Ascending aorta (tissue), 2 donors: ENCODE results near the gene PIF1. TPM values are rescaled to one million over a fixed set of nuclear protein-coding genes. Genes with fewer than 3 reads are reported as not detected.

ENCODE experiments used
- DNase-seq, 2 donors: peaks; one replicate each; pipeline ENCODE4 v3.0.0-alpha.2; 2019; ENCODE audit warnings: low spot score in 2 of 2
- H3K27ac ChIP-seq, 2 donors: fragments of 200-600 bp; sonication (generic); one replicate each; pipeline ENCODE4 v1.5.1; 2016 to 2017; ENCODE audit warnings: mild to moderate bottlenecking in 1 of 2
- H3K27me3 ChIP-seq: fragments of 200-600 bp; sonication (generic); one replicate; pipeline ENCODE4 v1.5.1; 2017
- H3K36me3 ChIP-seq, 2 donors: fragments of 200-600 bp; sonication (generic); one replicate each; pipeline ENCODE4 v1.5.1; 2016
- H3K4me1 ChIP-seq, 2 donors: fragments of 200-600 bp; sonication (generic); one replicate each; pipeline ENCODE4 v1.5.1; 2016 to 2017; ENCODE audit warnings: mild to moderate bottlenecking in 1 of 2
- H3K4me3 ChIP-seq, 2 donors: fragments of 200-600 bp; sonication (generic); one replicate each; pipeline ENCODE4 v1.5.1; 2016 to 2017; ENCODE audit warnings: mild to moderate bottlenecking in 1 of 2
- H3K9me3 ChIP-seq, 2 donors: fragments of 200-600 bp; sonication (generic); one replicate each; pipeline ENCODE4 v1.5.1; 2016
- intact Hi-C: fragments of 100-400 bp; cut with DNase I; formaldehyde crosslinking; loops from one replicate; pipeline ENCODE4 v1.15.1; 2023
- total RNA-seq: library from RNA; depleted of rRNA; stranded (reverse); fragments of >200 nt; gene quantifications from one replicate; pipeline ENCODE4 v1.1.0, GENCODE V29; 2016
- TF ChIP-seq, protein P1 (sequence below), 3 experiments: fragments of 200-600 bp in 2 of 3; fragments of 450-650 bp in 1 of 3; sonication (generic) in 2 of 3; IDR thresholded peaks; one replicate each; pipeline ENCODE4 v1.5.1; 2016 to 2019; ENCODE audit warnings: antibody characterized with exemption in 3 of 3, mild to moderate bottlenecking in 1 of 3, moderate library complexity in 1 of 3

PIF1 gene
- total RNA-seq, 1 donor from 2014 or later = not detected

DNA sequence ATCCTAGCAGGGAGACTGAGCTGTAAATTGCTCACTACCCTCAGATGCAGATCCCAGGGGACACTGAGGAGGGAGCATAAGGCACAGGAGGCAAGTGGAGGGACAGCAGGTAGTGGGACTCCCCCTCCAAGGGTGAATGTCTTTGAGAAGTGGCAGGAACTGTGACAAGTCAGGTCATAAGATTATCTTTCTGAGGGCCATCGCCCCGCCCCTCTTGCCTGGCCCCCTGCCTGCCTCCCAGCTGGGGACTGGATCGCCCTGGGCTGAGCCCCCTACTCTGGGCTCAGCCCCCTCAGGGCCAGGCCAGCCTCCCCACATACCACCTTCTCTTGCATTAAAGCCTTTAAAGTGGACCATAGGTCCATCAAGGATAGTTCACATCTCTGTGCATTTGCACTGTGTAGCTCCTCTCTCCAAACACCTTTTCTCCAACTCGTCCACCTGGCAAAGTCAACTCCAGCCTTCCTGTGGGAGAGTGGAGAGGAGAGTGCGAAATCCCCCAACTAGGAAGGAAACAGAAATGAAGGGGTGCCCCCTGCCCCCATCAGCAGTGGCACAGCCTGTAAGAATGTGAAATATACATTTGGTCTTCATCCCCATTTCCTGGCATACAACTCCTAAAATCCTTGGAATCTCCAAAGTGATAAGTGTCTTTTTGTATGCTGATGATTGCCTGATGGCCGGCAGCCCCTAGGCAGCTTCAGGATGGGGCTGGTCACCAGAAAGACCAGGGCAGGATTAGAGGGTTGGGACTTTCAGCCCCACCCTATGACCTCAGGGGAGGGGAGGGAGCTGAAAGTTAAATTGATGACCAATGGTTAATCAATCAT is 14.7 kb downstream of the PIF1 start:
- no peak overlapping the region for H3K4me3 ChIP-seq
- H3K36me3 ChIP-seq = no peaks in the 10 kb centered on the region
- no peaks in the 10 kb centered on the region for H3K27me3 ChIP-seq
- no peak overlapping the region for H3K27ac ChIP-seq
- peaks cover 0 to 3% of the 10 kb centered on the region in 2 donors for H3K4me1 ChIP-seq
- DNase-seq = no peak
- intact Hi-C loops = loop anchor here (1.0 to 2.0 kb wide), 2 partner anchors 79 to 124 kb away; no protein-coding TSS in a partner anchor
- TF ChIP-seq, protein P1, sequence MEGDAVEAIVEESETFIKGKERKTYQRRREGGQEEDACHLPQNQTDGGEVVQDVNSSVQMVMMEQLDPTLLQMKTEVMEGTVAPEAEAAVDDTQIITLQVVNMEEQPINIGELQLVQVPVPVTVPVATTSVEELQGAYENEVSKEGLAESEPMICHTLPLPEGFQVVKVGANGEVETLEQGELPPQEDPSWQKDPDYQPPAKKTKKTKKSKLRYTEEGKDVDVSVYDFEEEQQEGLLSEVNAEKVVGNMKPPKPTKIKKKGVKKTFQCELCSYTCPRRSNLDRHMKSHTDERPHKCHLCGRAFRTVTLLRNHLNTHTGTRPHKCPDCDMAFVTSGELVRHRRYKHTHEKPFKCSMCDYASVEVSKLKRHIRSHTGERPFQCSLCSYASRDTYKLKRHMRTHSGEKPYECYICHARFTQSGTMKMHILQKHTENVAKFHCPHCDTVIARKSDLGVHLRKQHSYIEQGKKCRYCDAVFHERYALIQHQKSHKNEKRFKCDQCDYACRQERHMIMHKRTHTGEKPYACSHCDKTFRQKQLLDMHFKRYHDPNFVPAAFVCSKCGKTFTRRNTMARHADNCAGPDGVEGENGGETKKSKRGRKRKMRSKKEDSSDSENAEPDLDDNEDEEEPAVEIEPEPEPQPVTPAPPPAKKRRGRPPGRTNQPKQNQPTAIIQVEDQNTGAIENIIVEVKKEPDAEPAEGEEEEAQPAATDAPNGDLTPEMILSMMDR (IDR thresholded peaks at IDR 0.05) = no peak
- H3K9me3 ChIP-seq = no peaks in the 10 kb centered on the region

DNA sequence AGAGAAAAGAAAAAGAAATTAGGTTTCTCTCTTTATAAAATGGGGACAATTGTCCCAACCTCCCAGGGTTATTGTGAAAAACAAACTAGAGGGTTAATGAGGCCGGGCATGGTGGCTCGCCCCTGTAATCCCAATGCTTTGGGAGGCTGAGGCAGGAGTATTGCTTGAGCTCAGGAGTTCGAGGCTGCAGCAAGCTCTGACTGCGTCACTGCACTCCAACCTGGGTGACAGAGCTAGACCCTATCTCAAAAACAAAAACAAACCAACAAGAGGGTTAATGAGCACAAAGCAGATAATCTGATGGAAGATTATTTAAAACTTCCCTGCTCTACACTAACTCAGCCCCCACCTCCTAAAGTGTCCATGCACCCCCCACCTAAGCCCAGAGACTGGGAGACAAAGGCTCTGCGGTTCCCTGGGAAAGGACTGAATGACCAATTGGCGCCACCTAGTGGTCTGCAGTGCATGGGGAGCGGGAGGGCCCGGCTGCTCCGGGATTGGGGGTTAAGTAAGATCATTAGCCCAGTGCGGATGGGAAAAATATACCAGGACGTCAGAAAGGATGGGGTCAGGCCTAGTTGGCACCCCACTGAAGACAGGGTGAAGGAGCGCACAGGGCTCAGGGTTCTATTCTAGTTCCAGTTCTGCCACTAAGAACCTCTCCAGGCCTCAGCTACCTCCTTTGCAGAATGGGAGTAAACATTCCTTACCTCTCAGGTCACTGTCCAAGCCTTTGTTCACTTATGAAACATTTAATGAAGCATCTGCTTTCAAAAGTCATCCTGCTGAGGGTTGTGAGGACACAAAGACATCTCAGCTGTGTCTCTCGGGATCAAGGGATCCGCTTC is 15.6 kb downstream of the PIF1 start:
- peaks cover 0 to 3% of the 10 kb centered on the region in 2 donors for H3K4me1 ChIP-seq
- TF ChIP-seq, protein P1 (IDR thresholded peaks at IDR 0.05) = peak; percentile 76 to 94 (median 92)
- H3K4me3 ChIP-seq = no peak overlapping the region
- intact Hi-C loops = loop anchor here (1.0 to 2.0 kb wide), 2 partner anchors 79 to 123 kb away; no protein-coding TSS in a partner anchor
- DNase-seq = peak in 1 of 2 donors; percentile 85
- H3K9me3 ChIP-seq = no peaks in the 10 kb centered on the region
- H3K27ac ChIP-seq = no peak overlapping the region
- H3K36me3 ChIP-seq = no peaks in the 10 kb centered on the region
- no peaks in the 10 kb centered on the region for H3K27me3 ChIP-seq

DNA sequence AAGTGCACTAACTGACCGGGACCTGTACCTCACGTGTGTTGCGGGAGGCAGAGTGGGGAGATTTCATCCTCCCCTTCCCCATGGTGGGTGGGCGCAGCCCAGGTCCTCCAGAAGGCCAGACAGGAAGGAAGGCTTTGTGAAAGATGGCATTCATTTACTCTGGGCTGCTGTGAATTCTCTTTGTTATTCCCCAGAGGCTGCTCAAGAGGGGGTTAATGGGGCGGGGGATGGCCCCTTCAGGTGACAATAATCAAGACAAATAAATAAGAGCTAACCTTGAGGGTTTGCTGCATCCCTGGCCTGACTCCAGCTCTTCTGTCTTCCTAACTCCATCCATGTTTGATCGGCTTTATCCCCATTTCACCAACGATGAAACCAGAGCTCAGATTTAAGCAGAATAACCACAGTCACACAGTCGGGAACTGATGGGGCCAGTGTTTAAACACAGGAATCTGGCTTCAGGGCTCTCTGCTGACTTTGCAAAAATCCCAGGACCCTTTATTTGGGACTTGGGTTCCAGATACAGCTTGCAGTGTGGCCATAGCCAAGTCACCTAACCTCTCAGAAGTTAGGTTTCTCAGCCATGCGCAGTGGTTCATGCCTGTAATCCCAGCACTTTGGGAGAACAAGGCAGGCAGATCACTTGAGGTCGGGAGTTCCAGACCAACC is 16.5 kb downstream of the PIF1 start:
- Histone ChIP-seq H3K36me3 (no peaks in the 10 kb centered on the region), H3K4me3 (no peak overlapping the region), H3K4me1 (peaks cover 0 to 3% of the 10 kb centered on the region in 2 donors), H3K27me3 (no peaks in the 10 kb centered on the region), H3K9me3 (no peaks in the 10 kb centered on the region), H3K27ac (no peak overlapping the region)
- TF ChIP-seq, protein P1 (IDR thresholded peaks at IDR 0.05) = no peak
- intact Hi-C loops = no loop called here
- no peak for DNase-seq

DNA sequence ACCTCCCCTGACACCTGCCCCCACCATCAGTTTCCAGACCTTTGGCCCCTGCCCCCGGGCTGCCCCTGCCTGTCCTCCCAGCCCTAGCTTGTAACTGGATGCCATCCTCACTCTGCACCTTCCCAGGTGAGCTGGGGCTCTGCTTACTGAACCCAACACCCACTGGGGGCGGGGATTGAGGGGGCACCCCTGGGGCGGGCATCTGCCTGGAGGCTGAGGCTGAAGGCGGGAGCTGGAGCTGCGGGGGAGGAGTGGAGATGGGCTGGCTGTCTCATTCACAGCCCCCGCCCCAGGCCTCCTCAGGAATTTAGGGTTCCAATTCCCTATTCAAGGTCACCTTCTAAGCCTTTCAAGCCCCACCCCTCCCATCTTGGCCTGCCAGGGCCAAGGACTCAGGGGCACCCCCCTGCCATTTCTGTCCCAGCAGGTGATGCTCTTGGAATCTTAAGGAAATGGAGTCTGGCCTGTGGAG is 17.7 kb downstream of the PIF1 start:
- Histone ChIP-seq H3K9me3 (no peaks in the 10 kb centered on the region), H3K27ac (no peak overlapping the region), H3K36me3 (no peaks in the 10 kb centered on the region), H3K4me1 (peaks cover 0 to 3% of the 10 kb centered on the region in 2 donors), H3K4me3 (no peak overlapping the region), H3K27me3 (no peaks in the 10 kb centered on the region)
- intact Hi-C loops = no loop called here
- TF ChIP-seq, protein P1 (IDR thresholded peaks at IDR 0.05) = no peak
- DNase-seq = no peak

DNA sequence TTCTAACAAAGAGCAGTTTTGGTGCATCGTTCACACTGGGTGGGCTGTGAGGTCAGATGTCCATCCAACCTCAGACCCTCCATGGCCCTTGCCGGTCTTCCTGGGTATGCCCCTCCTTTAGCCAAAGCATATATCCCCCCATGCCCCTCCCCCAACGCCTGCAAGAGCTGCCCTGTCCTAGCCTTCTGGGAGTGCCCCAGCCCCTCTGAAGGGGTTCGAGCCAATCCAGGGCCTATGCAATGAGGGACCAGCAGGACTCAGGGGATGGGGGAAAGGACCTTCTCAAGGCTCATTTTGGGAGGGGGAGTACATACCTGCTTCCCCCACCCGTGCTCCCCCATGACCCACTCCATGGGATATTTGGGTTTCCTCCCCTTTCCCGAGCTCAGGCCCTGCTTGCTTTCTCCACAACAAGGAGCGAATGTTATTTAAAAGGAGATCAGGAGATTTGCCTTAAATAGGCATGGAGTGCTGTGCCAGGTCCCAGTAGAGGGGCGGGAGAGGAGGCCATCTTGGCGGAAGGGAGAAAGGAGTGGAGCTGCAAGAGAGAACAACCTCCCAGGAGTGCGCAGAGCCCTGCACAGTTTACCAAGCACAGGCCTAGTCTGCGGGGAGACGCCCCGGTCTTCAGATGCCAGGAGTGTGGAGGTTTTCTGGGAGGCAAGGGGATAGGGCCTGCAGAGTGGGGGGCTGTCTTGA is 18.2 kb downstream of the PIF1 start:
- H3K9me3 ChIP-seq = no peaks in the 10 kb centered on the region
- no peak overlapping the region for H3K27ac ChIP-seq
- intact Hi-C loops = no loop called here
- no peaks in the 10 kb centered on the region for H3K36me3 ChIP-seq
- H3K4me3 ChIP-seq = no peak overlapping the region
- H3K4me1 ChIP-seq = peaks cover 0 to 3% of the 10 kb centered on the region in 2 donors
- DNase-seq = no peak
- H3K27me3 ChIP-seq = no peaks in the 10 kb centered on the region
- TF ChIP-seq, protein P1 (IDR thresholded peaks at IDR 0.05) = no peak
